Activated T-helper 1 cell treated with Interleukin-2 at 50 U/mL for 16 hours (primary cell): ENCODE measurements around the gene LRRC56.
"Not testable (repeated sequence)": the region's sequence is repeated elsewhere in the genome, so short reads cannot be mapped to it uniquely, and the experiment has no call there.

Experiments
- DNase-seq: peaks from one replicate; pipeline ENCODE4 v3.0.0-alpha.2; 2020; ENCODE audit warnings: low read depth

LRRC56 gene

DNA sequence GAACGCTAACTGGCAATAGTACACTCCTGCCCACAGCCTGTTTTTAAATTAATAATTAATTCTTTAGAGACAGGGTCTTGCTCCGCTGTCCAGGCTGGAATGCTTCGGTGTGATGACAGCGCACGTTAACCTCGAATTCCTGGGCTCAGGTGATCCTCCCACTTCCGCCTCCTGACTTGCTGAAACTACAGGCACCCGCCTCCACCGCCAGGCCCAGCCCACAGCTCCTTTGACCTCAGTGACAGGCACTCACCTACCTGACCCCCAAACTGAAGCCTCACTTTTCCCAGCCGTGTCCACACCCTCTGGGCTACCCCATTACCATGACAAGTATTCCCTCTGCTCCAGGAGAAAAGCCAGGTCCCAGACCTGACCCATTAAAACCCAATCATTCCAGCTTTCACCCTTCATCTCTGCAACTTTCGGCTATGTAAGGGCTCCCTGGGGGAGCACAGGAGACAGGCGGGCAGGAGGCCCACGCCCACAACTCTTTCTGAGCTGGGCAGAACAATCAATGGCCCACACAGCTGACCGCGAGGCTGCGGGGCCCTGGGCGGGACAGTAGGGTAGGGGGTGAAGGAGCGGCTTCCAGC, 22.5 kb downstream of the LRRC56 start:
- no peak for DNase-seq

DNA sequence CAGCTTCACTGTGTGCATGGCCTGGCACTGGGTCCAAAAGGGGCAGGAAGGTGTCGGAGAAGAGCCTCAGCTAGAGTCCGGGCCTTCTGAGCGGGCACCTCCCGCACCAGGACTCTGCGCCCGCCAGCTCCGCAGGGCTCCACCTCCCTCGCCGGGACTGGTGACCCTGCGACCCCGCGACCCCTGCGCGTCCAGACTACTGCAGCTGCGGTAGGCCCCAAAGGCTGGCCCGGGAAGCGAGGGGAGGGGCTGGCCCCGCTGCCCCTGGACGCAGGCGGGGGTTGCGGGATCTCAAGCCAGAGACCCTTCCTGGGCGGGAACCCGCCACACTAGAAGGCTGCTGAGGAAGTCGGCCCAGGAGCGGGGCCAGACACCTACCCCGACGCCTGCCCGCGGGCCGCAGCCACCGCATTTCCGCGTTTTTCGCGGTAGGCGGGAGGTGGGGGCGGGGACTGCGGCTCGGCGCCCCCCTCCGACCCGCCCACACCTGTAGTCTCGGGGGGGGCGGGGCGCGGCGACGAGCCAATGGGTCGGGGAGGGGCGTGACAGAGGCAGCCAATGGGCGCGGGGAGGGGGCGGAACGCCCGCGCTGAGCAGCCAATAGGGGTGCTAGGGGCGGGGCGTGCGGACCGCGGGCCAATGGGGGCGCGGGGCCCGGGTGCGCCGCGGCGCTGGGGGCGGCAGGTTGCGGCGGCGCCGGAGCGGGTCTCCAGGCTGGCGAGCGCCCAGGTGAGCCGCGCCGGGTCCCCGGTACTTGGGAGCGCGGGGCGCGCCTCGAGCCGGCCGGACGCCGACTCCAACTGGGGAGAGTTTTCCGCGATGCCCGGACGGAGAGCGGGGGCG, 23.2 kb downstream of the LRRC56 start, which contains the start of the genes LMNTD2 and RASSF7:
Gene LMNTD2 (minus strand): TSS at position 434 of the 843 bp plus-strand sequence. CDS start 22 bp downstream, at position 412.
Gene RASSF7 (plus strand): TSS at position 666 of the 843 bp plus-strand sequence. CDS start 799 bp downstream, outside the sequence.
- peak; percentile 97 for DNase-seq

- no peak for DNase-seq
Observed at GRCh38 chr11:561148-562003, 24.0 kb downstream of the LRRC56 start.

DNA sequence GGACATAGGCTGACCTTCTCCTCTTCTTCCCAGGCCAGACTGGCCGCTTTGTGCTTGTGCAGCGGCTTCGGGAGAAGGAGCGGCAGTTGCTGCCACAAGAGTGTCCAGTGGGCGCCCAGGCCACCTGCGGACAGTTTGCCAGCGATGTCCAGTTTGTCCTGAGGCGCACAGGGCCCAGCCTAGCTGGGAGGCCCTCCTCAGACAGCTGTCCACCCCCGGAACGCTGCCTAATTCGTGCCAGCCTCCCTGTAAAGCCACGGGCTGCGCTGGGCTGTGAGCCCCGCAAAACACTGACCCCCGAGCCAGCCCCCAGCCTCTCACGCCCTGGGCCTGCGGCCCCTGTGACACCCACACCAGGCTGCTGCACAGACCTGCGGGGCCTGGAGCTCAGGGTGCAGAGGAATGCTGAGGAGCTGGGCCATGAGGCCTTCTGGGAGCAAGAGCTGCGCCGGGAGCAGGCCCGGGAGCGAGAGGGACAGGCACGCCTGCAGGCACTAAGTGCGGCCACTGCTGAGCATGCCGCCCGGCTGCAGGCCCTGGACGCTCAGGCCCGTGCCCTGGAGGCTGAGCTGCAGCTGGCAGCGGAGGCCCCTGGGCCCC, 24.8 kb downstream of the LRRC56 start:
- DNase-seq, result no peak

DNA sequence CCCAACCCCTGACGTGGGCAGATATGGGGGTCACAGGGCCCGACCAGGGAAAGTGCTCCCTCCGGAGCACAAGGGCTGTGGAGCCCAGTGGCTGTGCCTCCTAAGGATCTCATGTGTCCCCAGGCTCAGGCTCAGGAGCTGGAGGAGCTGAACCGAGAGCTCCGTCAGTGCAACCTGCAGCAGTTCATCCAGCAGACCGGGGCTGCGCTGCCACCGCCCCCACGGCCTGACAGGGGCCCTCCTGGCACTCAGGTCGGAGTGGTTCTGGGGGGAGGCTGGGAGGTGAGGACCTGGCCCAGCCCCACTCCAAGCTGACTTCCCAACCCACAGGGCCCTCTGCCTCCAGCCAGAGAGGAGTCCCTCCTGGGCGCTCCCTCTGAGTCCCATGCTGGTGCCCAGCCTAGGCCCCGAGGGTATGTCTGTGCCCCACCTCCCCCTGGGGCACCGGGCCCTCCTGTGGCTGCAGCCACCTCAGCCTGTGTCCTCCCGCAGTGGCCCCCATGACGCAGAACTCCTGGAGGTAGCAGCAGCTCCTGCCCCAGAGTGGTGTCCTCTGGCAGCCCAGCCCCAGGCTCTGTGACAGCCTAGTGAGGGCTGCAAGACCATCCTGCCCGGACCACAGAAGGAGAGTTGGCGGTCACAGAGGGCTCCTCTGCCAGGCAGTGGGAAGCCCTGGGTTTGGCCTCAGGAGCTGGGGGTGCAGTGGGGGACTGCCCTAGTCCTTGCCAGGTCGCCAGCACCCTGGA, 25.9 kb downstream of the LRRC56 start:
- DNase-seq, result no peak

GRCh38 chr11:563812-564578, 26.7 kb downstream of the LRRC56 start:
- DNase-seq, result no peak

GRCh38 chr11:565921-566509, 28.7 kb downstream of the LRRC56 start:
- no peak for DNase-seq

DNA sequence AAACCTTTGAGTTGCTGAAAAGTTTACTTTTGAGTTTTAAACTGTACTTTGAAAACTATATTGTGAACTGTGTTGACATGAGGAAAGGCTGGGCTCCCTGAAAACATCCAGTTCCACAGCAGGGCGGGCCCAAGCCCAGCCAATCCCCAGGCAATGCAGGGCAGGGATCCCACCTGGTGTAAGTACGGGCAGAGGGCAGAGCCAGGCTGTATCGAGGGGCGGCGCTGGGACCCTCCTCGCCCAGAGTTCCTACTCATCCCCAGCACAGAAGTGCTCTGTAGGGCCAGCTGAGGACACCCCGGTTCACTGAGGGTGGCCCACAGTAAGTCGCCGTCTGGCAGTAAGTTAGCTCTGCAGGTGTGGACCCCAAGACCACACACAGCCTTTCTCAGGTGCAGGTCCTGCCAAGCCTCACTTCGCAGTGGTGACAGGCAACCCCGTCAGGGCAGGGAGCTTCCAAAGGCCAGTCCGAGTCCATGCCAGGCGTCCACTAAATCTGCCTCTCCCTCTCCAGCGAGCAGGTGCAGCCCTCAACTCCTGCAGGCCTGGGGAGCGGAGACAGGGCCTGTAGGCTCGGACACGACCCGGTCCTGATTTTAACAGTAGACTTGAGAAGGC, 29.8 kb downstream of the LRRC56 start:
- DNase-seq, result no peak

DNA sequence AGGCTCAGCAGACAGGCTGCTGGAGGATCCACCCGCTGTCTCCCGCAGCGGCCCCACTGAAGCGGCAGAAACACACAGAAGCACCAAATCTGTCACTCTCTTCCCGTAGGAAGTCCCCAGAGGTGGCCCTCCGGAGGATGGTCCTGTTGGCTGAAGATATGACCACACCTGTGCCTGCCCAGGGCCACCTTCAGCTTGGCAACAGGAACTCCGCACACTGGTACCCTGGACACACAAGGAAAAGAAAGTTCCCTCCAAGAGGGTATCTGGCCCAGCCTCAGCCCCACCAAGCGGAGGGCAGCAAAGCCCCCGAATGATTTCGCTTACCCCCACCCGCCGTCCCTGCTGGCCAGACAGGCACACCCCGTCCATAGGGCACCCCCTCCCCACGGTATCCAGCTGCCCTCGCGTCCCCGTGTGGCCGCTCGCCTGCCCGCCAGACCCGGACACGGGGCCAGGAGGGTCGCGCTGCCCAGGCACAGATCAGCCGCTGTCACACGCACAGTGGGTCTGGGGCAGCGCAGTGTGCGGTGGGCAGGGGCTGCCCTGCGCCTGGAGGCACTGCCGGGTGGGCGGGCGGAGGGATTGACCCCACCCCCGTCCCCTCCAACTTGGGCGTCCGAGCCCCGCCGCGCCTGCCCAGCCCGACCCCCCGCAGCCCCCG, 30.4 kb downstream of the LRRC56 start:
- DNase-seq, result no peak

DNA sequence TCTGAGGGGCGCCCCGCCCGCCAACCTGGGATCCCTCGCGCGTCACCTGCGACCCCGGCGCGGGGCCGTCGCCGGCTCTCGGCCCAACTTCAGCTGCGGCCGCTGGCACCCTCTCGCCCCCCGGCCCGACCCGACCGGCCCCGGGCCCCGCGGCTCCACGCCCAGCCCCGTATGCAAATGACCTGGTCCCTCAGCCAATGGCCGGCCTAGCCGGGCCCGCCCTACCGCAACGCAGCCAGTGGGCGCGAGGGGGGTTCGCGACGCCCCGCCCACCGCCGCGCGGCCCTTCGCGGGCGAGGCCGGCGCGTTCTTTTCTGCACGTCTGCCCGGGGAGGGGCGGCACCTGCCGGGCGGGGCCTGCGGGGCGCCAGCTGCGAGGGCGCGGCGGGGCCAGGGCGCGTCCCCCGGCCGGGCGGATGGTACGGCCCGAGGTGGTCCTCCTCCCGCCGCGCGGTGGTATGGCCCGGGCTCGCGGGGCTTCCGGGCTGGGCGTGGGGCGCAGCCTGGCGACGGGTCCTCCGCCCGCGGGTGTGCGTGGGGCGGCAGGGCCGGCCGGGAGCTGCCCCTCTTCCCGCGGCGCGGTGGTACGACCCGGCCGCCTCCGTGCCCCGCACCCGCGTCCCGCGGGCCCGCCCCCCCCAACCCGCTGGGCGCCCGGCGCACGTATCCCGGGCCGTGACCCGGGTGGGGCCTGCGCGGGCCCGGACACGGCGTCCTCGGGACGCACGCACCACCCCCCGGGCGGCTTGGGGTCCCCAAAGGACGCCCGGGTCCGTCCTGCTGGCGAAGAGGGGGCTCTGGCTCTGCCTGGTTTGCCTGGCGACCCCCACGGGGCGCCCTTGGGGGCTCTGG, 31.2 kb downstream of the LRRC56 start:
- peak; percentile 92 for DNase-seq

DNA sequence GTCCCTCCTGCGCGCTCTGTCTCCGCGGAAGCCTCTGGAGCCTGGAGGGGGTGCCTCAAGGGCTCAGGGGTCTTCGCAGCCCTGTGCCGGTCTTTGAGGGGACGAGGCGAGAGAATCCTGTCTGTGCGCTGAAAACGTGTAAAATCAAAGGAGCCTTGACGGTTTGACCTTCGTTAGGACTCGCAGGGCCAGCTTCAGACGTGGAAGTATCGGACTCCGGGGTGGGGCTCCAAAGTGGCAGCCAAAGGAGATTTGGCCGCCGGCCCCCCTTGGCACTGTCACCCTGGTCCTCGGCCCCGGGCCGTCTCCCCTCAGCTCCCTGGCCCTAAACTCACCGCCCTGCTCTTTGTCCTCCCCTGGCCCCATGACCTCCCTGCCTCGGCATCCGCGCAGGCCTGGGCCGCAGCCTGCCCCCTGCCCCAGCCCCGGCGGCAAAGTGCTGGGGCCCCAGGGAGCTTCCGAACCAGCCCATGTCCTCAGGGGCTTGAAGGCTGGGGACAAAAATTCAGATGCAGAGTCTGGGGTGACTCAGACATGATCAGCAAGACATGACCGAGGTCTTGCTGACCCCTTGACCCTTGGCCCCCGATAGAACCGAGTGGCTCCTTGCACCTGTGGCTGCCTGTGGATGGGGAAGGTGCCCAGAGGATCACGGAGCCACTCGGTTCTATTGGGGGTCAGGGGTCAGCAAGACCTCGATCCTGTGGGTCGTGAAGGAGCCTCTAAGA, 32.0 kb downstream of the LRRC56 start:
- no peak for DNase-seq

DNA sequence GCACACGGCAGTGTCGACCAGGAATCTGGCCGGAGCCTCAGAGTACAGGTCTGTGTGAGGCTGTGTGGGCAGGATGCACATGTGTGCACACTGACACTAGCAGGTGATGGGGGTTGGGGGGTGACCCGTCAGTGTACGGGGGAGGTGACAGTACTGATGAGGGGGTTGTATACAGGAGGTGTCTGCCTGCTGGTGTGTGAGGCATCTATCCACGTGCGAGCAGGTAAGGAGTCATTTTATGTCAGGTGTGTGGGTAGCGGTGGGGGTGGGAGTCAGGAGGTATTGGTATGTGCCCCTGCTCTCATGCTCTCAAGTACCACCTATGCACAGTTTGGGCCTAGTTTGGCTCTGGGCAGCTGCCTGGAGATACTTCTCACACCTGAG, 34.5 kb downstream of the LRRC56 start:
- no peak for DNase-seq

DNA sequence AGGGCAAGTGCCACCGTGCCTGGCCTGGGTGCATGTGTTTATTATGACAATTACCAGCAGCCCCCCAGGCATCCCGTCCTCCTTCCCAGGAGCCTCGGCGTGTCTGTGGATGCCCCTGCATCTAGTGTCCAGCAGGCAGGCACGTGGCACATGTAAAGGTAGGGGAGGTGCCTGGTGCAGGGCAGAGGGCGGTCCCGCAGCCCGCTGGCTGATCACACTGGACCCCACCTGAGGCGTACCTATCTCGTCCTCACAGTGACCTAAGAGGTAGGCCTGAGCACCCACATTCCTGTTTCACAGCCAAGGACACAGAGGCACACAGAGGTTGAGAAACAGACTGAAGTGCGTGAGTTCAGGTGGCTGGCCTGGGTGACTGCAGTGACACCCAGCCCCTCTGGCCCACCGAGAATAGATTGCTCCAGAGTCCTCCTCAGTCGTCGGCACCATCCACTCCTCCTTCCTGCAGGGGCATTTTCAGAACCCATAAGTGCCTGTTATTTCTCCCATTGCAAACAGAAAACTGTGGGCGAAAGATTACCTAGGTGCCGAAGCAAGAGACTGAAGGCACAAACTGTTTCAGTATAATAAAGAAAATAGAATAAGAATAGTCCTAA, 35.9 kb downstream of the LRRC56 start:
- DNase-seq, result no peak

GRCh38 chr11:574031-574570, 36.8 kb downstream of the LRRC56 start:
- not testable (repeated sequence) for DNase-seq

DNA sequence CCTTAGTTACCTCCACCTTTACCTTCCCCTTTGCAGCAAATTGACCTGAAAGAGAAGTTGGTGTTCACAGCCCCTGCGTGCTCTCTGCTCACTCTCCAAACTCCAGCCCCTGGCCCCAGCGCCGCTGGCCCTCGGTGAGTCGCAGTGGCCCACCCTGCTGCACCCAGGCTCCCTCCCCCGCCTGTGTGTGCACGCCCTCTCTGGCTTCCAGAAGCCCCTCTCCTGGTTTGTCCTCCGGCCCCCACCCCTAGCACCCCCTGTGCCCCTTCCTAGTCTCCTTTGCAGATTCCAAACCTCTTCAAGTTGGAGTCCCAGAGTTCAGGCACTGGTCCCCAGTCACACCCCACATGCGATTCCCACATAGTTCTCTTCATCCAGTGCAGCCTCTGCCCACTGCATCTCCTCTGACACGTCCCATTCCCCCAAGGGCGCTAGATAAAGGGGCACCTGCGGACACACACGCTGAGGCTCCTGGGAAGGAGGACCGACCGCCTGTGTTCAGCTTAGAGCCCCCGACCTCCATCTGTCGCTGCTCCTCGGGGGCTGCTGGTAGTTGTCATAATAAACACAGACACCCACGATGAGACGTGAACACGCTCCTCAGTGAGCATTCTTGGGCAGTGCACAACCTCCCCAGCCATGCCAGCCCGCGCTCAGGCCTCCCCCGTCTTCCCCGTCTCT, 37.4 kb downstream of the LRRC56 start:
- DNase-seq, result no peak

DNA sequence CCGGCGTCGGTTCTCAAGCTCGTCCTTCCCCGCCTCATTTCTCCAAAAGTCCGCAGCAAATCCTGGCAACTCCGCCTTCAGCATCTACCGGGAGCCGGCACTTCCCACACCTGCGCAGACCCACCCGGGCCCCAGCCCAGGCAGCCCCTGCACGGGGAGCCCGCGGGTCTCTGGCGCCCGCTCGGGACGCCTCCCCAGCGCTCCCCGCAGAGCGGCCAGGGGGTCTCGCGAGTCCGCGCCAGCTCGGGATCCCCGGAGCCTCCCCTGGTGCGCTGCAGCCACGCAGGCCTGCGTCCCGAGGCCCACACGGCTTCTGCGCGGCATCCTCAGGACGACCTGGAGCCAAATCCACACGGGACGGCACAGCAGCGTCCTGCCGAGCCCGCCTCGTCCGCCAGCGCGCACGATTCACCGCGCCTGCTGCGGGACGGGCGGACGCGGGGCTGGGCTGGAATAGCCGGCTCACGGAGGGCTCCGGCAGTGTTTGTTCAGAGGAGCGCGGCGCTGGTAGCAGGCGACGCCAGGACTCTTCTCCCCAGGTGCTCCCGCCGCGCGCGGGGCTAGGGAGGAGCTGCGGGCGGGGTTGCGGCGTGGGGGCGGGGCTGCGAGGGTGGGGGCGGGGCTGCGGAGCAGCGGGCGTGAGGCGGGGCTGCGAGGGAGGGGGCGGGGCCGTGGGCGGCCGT, 38.1 kb downstream of the LRRC56 start:
- DNase-seq, result no peak
